Activated T-cell treated with anti-CD3 and anti-CD28 coated beads for 4 hours (primary cell): Measurements from ENCODE around the gene NMRAL1.
A peak's percentile ranks its signal among the peaks of the same experiment; 100 is the strongest.

Experiments
- DNase-seq: peaks from one replicate; pipeline ENCODE4 v3.0.0-alpha.2; 2020

The NMRAL1 gene

DNA sequence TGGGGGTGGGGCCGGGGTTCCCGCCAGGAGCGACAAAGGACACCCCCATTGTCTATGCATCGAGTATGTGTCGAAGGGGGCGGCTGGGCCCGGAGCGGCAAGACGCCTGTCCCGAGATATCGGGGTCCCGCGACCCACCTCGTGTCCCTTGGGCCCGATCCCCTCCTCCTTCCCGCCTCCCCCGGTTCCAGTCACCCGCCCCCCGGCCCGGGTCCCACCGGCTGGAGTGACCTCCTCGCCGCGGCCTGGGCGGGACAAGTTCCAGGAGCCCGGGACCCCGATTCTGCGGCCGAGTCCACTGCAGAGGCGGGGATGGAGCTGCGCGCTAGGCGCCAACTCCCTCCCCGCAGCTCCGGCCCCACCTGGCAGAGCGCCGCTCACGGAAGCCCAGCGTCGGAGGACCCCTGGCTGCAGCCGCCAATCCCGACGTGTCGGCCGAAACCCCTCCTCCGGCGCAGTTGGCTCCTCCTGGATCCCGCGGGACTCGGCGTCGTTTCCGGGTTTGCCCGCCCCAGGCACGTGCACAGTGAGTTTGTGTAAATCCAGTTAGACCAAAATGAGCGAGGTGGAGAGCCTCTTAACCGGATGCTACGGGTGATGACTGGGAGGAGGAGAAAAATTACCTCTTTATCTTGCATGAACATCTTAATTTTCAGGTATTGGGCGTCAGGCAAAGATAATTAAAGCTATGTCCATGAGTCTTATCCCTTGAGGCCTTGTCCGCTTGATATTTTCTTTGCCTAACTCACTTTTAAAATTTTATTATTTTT lies at the start of gene NMRAL1:
Gene NMRAL1, minus strand, starts transcription at position 434 of the 770 bp plus-strand sequence. CDS start 493 bp downstream, outside the sequence.
- DNase-seq: peak; percentile 59

DNA sequence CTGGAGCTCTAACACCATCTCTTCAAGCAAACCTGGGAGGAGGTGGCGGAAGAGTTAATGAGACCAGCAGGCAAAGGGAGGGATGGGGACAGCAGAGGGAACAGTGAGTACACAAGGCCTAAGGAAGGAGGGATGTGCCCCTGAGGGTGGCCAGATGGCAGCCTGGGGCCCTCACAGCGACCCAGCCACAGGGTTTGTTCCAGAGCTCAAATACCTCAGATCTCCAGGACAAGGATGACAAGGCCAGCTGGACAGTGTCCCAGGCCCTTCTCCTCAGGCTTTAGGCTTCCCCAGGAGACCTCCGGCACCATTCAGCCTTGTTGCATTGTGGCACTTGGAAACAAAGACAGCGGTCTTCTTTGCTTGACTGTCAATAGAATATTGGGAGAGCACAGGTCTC lies 49.3 kb upstream of the NMRAL1 start:
- DNase-seq: no peak

DNA sequence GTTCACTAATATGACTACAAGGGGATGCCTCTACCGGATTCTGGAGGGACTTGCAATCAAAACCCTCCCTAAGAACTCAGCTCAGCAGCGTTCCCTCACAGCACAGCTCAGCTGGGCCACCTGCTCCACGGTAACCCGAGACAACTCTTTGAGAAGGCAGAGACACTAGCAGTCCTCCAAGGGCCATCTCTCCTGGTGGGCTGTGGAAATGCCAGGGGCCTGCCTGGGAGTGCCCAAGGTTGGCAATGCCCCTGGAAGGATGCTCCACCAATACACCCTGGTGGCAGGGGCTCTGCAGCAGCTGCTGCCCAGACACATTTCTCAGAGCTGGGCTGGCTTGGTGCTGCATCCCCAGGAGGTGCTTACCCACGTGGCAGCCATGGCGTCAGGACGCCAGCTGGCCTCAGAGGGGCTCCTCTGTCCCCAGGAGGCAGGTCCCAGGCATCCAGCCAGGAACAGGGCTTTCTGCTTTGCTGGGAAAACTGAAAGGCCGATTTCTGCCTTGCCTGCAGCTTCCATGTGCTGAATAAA lies 47.7 kb upstream of the NMRAL1 start:
- no peak for DNase-seq

DNA sequence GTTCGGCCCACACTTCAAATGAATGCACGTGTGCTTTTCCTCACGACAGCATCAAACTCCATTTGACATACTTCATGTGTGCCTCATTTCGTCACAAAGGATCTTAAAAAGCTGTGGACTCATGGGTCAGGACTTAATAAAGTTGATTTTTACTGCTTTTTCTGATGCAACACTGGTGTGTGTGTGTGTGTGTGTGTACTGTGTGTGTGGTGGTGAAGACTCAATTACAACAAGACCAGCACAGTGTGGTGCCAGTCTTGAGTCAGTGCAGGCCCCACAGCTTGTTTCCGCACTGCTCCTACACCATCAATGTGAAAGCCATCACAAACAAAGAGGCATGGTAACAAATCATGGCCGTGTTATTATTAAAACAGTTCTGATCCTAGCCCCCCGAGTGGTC lies 46.5 kb upstream of the NMRAL1 start:
- no peak for DNase-seq

DNA sequence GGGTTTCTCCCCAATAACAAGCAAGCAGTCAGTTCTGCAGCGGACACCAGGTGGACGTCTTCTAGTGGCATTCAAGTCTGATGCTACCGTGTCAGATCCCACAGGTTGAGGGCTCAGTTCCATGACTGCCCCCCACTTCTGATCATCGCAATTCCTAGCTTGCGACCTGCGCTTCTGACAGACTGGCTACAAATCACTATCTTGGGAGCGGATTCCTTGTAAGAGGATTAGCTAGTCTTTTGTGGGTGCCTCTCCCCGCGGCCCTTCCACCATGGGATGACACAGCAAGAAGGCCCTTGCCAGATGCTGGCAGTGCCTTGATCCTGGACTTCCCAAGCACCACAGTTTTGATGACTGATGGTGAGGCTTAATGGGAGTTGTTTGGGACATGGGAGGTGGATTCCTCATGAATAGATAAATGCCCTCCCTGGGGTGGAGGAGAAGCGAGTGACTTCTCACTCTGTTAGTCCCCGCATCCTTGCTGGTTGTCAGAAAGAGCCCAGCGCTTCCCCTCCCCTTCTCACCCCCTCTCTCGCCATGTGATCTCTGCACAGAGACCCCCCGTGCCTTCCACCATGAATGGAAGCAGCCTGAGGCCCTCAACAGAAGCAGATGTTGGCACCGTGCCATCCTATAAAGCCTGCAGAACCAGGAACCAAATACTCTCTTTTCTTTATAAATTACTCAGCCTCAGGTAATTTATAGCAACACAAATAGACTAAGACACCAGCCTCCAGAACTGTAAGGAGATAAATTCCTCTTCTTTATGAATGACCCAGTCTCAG lies 45.0 kb upstream of the NMRAL1 start:
- DNase-seq: no peak

DNA sequence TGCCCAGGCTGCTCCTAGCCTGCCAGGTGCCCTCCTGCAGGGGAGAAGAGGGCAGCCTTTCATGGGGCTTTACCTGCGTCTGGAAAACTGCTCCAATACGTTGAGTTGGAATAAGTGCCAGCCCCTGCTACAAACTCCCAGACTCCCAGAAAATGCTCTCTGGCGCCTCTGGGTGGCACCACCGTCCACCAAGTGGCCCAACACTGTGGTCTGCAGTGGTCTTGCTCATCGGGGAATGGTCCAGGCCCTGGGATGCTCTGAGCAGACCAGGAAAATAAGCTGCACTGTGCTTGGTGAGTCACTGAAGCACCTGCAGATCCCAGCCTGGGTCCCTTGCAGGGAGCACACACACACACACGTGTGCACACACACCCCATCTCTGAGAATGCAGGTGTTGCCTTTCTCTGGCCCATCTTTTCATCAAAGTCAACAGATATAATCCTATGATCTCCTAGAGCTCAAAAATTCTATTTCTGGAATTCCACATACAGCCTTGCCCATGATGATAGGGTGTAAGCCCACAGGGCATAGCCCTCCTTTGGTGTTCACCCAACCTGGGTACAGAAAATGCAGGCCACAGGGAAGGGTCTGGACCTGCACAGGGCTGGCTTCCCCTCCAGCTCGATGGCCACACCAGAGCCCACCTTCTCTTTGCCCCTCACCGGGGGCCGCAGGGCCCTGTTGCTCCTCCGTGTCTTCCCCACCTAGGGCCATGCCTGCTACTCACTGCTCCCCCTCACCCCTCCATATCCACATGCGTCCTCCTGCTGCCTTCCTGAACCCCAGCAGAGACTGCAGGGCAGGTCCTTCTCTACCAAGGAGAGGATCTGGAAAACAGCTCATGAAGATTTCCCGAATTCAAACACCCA lies 43.6 kb upstream of the NMRAL1 start:
- no peak for DNase-seq

DNA sequence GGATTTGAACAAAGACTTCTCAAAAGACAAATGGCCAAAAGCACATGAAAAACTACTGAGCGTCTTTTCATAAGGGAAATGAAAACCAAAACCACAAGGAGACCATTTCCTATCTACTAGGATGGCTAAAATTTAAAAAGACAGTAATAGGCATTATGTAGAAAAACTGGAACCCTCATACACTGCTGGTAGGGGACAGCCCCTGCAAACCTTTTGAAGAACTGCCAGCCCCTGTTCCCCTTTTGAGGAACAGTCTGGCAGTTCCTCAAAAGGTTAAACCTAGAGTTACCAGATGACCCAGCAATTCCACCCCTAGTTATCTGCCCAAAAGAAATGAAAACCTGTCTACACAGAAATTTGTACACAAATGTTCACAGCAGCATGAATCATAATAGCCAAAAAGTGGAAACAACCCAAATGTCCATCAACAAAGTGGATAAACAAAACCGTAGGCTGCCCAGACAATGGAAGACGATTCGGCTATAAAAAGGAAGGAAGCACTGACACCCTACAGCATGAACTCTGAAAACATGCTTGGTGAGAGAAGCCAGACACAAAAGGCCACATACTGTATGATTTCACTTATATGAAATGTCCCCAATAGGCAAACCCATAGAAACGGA lies 41.3 kb upstream of the NMRAL1 start:
- DNase-seq: no peak

DNA sequence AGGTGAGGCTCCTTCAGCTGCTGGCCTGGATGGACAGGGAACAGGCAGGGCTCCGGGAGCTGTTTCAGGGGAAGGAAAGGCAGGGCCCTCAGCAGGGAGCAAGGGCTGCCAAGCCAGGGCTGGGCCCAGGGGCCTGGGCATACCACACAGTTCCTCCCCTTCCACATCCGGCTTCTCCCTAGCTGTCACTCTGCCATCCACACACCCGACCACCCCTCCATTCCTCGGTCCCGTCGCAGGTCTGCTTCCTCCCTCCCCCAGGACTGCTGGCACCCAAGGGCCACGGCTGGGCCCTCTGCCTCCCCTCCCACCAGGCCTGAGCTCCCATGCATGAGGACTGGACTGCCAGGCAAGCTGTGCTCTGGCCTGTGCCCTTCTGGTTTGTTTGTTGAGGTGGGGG lies 40.2 kb upstream of the NMRAL1 start:
- no peak for DNase-seq

DNA sequence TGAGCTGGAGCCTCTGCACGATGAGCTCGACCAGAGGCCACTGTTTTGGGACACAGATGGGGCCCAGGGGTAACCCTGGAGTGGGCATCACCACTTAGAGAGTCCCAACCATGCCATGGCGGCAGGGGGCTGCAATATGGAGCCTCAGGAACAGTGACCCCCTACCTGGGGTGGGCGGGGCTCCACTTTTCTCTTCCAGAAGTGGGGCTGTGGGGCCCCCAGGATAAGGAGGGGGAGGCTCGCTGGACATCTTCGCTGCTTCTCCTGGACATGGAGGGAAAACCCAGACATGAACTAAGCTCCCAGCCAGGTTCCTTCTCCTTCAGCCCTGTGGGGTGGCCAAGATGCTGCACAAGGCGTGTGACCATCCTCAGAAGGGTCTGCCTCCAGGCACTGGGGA lies 39.5 kb upstream of the NMRAL1 start:
- DNase-seq: no peak

DNA sequence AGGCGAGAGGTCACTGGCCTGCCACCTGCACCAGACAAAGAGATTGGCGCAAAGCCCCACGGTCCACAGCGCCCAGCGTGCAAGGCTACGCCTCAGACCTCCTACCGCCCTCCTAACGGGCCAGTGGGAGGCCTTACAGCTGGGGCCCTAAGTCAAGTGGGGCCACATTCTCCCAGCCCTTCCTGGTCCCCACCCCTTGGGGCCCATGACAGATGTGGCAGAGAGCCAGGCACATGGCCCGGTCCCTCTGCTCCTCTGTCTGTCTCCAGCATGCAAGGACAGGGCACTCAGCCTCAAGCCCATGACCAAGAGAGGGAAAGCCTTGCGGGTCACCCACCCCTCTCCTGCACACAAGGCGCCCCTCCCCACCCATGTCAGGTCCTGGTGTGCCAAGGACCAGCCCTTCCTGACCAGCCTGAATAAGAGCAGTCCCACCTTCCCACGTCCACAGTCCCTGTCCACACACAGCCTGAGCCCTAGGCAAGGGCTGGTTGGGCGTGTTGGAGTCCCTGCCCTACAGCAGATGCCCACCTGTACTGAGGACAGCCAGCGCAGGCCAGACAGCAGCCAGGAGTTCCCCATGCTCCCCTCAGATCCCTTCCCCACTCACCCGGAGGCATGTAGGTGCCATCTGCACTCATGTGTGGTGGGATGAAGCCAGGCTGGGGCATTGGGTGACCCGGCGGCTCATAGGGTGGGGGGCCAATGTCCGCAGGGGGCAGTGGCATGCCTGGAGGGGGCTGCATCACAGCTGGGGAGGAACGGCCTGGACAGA lies 38.8 kb upstream of the NMRAL1 start:
- no peak for DNase-seq

DNA sequence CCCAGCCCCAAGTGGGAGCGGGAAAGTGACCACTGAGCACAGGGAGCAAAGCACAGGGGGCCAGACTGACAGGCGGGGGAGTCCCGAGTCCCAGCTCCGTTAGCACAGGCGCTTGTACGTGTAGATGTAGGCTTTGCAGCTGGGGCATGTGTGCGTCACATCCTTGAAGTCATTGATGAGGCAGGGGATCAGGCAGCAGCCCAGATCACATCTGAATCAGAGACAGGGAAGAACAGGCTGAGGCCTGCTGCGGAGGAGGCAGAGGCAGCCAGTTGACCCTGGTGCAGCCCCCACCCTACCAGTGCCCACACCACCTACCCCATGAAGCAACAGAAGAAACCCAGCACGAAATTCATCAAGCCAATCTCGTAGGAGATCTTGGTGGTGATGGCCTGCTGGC lies 38.0 kb upstream of the NMRAL1 start:
- DNase-seq: no peak

DNA sequence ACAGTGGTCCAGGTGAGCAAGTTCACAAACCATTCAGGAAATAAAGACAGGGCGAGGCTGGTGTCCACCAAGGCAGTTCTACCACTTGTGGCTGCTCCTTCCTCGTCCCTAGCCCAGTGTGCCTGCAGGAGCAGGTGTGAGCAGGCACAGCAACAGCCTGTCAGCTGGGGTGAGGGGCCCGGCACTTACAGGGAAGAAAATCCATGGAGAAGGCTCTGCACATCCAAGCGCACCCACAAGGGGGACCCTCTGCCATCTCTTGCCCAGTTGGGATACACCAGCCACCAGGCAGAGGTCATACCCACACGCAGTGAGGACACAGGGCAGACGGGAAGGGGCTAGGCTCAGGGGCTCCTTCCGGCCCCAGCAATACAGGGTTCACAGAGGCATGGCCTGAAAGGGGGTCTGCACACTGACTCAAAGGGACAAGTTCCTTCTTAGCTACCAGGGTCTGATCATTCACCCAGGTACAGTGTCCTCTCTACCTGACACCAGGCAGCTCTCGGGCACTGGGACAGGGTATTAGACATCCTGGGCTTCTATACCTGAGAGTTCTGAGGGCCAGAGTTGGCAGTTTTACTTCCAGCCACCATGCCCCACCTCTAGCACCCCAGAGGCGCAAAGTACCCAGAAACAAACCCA lies 37.1 kb upstream of the NMRAL1 start:
- DNase-seq: no peak

DNA sequence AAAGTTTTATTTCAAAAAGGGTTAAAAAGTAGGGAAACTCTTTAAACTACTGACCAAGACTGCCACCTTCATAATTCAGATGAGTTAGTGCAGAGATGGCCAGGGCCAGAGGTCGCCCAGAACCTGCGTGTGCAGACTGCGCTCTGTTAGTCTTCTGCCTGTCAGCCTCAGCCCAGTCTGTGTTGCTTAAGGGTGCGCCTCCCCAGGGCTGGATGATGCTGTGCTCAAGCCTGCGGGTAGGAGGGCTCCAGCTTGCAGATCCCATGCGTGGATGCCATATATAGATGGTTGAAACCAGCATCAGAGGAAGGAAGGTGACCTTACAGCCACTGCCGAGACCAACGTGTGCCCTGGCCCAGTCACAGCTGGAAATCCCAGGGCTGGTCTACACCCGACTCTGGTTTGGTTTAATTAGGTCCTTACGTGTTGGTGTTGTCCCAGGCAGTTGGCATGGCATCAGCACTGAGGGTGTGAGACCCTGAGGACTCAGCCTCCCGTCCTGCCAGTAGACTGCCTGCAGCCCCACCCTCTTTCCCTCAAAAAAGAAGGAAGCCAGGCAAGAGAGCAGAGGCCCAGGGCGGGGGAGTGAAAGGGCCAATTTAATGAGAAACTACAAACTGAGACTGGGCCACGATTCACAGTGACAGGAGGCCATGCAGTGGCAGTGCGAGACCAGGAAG lies 36.5 kb upstream of the NMRAL1 start:
- no peak for DNase-seq

DNA sequence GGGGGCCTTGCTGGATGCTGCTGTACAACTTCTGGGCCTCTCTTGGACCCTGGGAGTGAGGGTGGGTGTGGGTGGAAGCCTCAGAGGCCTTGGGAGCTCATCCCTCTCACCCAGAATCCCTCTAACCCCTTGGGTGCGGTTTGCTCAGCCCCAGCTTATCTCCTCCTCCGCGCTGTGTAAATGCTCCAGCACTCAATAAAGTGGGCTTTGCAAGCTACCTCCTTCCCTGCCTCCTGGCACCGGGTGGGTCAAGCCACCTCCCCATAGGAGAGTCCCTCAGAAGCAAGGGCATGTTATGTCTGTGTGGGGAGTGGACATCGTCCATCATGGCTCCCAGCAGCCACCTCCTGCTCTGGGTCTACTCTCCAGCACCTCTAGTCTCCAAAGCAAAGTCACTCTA lies 35.7 kb upstream of the NMRAL1 start:
- no peak for DNase-seq

DNA sequence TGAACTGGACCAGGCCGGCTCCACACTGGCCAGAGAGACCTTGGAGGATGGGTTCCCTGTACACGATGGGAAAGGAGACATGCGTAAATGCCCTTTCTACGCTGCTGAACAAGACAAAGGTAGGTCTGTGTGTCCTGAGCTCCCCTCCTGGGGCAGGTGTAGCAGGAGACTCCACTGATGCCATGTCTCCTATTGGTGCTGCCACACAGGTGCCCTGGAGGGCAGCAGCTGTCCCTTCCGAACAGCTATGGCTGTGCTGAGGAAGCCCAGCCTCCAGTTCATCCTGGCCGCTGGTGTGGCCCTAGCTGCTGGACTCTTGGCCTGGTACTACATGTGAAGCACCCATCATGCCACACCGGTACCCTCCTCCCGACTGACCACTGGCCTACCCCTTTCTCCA lies 35.0 kb upstream of the NMRAL1 start:
- DNase-seq: no peak

DNA sequence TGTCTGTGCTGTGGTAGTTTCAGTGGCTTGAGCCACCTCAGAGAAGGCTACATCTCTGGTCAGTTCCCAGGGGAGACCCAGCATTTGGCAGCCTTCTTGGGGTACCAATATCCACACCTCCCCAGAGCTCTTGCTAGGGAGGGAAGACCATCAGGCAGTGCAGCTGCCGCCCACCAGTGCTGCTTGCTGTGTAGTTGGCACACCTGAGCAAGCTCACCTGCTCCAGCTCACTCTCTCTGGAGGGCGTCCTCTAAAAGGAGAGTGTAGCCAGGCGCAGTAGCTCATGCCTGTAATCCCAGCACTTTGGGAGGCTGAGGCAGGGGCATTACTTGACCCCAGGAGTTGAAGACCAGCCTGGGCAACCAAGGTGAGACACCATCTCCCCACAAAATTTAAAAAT lies 34.4 kb upstream of the NMRAL1 start:
- no peak for DNase-seq

DNA sequence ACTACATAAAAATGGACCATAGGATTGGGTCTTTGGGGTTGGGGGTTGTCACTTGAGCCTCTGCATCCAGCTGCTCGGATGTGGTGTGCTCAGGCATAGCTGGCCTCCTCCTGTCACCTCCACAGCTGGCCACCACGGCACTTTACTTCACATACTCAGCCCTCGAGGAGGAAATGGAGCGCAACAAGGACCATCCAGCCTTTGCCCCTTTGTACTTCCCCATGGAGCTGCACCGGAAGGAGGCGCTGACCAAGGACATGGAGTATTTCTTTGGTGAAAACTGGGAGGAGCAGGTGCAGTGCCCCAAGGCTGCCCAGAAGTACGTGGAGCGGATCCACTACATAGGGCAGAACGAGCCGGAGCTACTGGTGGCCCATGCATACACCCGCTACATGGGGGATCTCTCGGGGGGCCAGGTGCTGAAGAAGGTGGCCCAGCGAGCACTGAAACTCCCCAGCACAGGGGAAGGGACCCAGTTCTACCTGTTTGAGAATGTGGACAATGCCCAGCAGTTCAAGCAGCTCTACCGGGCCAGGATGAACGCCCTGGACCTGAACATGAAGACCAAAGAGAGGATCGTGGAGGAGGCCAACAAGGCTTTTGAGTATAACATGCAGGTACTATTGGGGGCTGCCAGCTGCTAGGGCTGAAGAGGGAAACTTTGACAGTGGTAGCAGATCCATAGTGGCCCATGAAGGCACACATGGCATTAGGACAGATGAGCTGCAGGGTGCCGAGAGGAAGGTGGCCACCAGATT lies 33.3 kb upstream of the NMRAL1 start:
- no peak for DNase-seq

DNA sequence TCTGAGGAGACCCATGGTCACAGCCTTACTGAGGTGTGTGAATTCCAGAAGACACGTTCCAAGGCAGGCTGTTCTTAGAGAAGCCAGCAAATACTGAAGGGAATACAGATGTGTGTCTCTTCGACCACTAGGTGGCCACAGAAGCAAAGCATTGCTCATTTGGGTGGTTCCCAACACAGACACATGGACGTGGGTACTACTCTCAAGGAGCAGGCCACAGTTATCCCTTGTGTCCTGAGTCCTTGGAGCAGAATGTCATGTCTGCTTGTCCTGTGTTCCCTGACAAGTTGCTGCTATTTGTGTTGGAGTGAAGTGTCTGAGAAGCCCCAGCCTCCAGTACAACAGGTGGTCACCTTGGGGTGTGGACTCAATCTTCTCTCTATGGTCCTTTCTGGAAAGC lies 32.0 kb upstream of the NMRAL1 start:
- peak; percentile 44 for DNase-seq

DNA sequence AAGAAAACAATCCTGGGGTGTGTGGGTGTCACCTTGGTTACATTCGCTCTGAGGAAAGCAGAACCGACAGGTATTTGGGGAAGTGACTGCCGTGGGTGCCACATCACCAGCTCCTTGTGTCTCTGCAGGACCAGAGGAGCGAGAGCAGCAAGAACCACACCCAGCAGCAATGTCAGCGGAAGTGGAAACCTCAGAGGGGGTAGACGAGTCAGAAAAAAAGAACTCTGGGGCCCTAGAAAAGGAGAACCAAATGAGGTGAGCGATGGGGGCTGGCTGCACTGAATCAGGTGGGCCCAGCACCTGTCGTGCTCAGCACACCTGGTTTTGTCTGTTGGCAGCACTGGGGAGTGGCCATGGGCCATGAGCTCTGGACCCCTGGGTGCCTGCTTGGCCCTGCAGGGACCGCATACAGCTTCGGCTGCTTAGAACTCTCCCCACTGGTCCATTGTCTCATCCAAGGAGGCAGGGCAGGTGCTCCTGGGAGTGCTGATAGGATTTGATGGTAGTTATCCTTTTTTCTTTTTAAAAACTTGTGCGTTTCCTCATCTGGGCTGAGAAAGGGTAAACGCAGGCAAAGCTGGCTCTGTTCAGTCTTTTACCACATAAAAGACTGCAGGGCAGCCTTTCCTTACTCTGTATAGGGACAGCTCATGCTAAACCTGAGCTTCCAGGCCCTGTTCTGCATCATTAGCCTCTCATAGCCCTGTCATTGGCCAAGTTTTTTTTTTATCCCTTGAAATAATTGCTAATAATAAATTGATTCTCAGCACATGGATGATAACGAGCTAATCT lies 31.1 kb upstream of the NMRAL1 start:
- DNase-seq: peak; percentile 54
